H9 (cell line): ENCODE results near the gene STX3. TPM values are rescaled to one million over a fixed set of nuclear protein-coding genes. Genes with fewer than 3 reads are reported as not detected.

Experiments
- DNase-seq: peaks from one replicate; pipeline ENCODE4 v3.0.0-alpha.2; 2017
- H2AFZ ChIP-seq: one replicate; pipeline ENCODE4 v1.6.1; 2013; ENCODE audit warnings: mild to moderate bottlenecking, low read length, control low read depth, moderate library complexity
- H2AK5ac ChIP-seq: 2 replicates; pipeline ENCODE4 v1.6.1; 2013; ENCODE audit warnings: low read length, control low read depth, mixed read lengths; ENCODE audit not compliant: insufficient read length
- H2BK120ac ChIP-seq: one replicate; pipeline ENCODE4 v1.6.1; 2013; ENCODE audit warnings: low read depth, mild to moderate bottlenecking, low read length, control low read depth, inconsistent platforms; ENCODE audit not compliant: poor library complexity, severe bottlenecking
- H2BK12ac ChIP-seq: 2 replicates; pipeline ENCODE4 v1.6.1; 2013; ENCODE audit warnings: low read length, control low read depth, mixed read lengths, low read depth; ENCODE audit not compliant: insufficient read length
- H2BK15ac ChIP-seq: 2 replicates; pipeline ENCODE4 v1.6.1; 2013; ENCODE audit warnings: low read depth, low read length, control low read depth
- H2BK20ac ChIP-seq: one replicate; pipeline ENCODE4 v1.6.1; 2013; ENCODE audit warnings: low read depth, mild to moderate bottlenecking, low read length, control low read depth, inconsistent platforms; ENCODE audit not compliant: poor library complexity, severe bottlenecking
- H2BK5ac ChIP-seq: 2 replicates; pipeline ENCODE4 v1.6.1; 2013; ENCODE audit warnings: low read length, control low read depth, mixed read lengths; ENCODE audit not compliant: insufficient read length
- H3K14ac ChIP-seq: 2 replicates; pipeline ENCODE4 v1.6.1; 2013; ENCODE audit warnings: low read length, control low read depth; ENCODE audit not compliant: insufficient read depth
- H3K18ac ChIP-seq: 2 replicates; pipeline ENCODE4 v1.6.1; 2013; ENCODE audit warnings: low read depth, mild to moderate bottlenecking, mixed read lengths, low read length, control low read depth; ENCODE audit not compliant: insufficient read length
- H3K23ac ChIP-seq: 2 replicates; pipeline ENCODE4 v1.6.1; 2013; ENCODE audit warnings: low read length, control low read depth, mixed read lengths, low read depth; ENCODE audit not compliant: insufficient read length
- H3K23me2 ChIP-seq: 2 replicates; pipeline ENCODE4 v1.6.1; 2013; ENCODE audit warnings: low read depth, mild to moderate bottlenecking, mixed read lengths, low read length, control low read depth; ENCODE audit not compliant: insufficient read length, poor library complexity, severe bottlenecking
- H3K27ac ChIP-seq: 2 replicates; pipeline ENCODE4 v1.5.1; 2013; ENCODE audit warnings: low read length, control low read depth, mixed read lengths, low read depth; ENCODE audit not compliant: insufficient read length
- H3K27me3 ChIP-seq: 2 replicates; pipeline ENCODE4 v1.6.1; 2013; ENCODE audit warnings: low read length, control low read depth, inconsistent platforms; ENCODE audit not compliant: insufficient read depth
- H3K4ac ChIP-seq: 2 replicates; pipeline ENCODE4 v1.6.1; 2013; ENCODE audit warnings: low read depth, mild to moderate bottlenecking, control low read depth, inconsistent platforms, low read length, moderate library complexity
- H3K4me1 ChIP-seq: 2 replicates; pipeline ENCODE4 v1.6.1; 2013; ENCODE audit warnings: low read length, control low read depth, inconsistent platforms; ENCODE audit not compliant: insufficient read depth
- H3K4me2 ChIP-seq: 2 replicates; pipeline ENCODE4 v1.6.1; 2013; ENCODE audit warnings: low read length, control low read depth, mixed read lengths; ENCODE audit not compliant: insufficient read length, insufficient read depth
- H3K56ac ChIP-seq: 2 replicates; pipeline ENCODE4 v1.6.1; 2013; ENCODE audit warnings: low read depth, mild to moderate bottlenecking, mixed read lengths, low read length, control low read depth; ENCODE audit not compliant: insufficient read length
- H3K79me1 ChIP-seq: 2 replicates; pipeline ENCODE4 v1.6.1; 2013; ENCODE audit warnings: low read depth, mild to moderate bottlenecking, moderate library complexity, low read length, control low read depth, inconsistent platforms; ENCODE audit not compliant: insufficient read depth, poor library complexity, severe bottlenecking
- H3K79me2 ChIP-seq: 2 replicates; pipeline ENCODE4 v1.6.1; 2013; ENCODE audit warnings: low read length, control low read depth, inconsistent platforms; ENCODE audit not compliant: insufficient read depth
- H3K9ac ChIP-seq: 2 replicates; pipeline ENCODE4 v1.6.1; 2013; ENCODE audit warnings: low read length, control low read depth, mixed read lengths; ENCODE audit not compliant: insufficient read length; ENCODE audit errors: extremely low read depth
- H3K9me3 ChIP-seq: one replicate; pipeline ENCODE4 v1.6.1; 2013; ENCODE audit warnings: low read depth, low read length, inconsistent platforms; ENCODE audit not compliant: control insufficient read depth
- H3T11ph ChIP-seq: one replicate; pipeline ENCODE4 v1.6.1; 2013; ENCODE audit warnings: mild to moderate bottlenecking, low read length, control low read depth, inconsistent platforms
- H4K20me1 ChIP-seq: one replicate; pipeline ENCODE4 v1.6.1; 2013; ENCODE audit not compliant: control insufficient read depth, insufficient read length, insufficient read depth
- H4K5ac ChIP-seq: 2 replicates; pipeline ENCODE4 v1.6.1; 2013; ENCODE audit warnings: low read depth, mild to moderate bottlenecking, mixed read lengths, low read length, control low read depth; ENCODE audit not compliant: insufficient read length
- H4K8ac ChIP-seq: replicated peaks from 2 replicates; pipeline ENCODE4 v1.6.1; 2013; ENCODE audit warnings: low read length, control low read depth, mixed read lengths, low read depth; ENCODE audit not compliant: insufficient read length
- H4K91ac ChIP-seq: 2 replicates; pipeline ENCODE4 v1.6.1; 2013; ENCODE audit warnings: low read depth, mild to moderate bottlenecking, moderate library complexity, mixed read lengths, low read length, control low read depth; ENCODE audit not compliant: insufficient read length
- H3K27ac Mint-ChIP-seq, 3 experiments: 2 replicates in 2 of 3; 3 replicates in 1 of 3; pipeline ENCODE4 v1.8.0; 2020 to 2021; ENCODE audit warnings: mixed read lengths in 3 of 3, mild to moderate bottlenecking in 1 of 3, moderate library complexity in 1 of 3
- H3K27me3 Mint-ChIP-seq: 2 replicates; pipeline ENCODE4 v1.8.0; 2021; ENCODE audit warnings: low read depth, mild to moderate bottlenecking, moderate library complexity, mixed read lengths
- H3K36me3 Mint-ChIP-seq, 3 experiments: 2 replicates in 2 of 3; 3 replicates in 1 of 3; pipeline ENCODE4 v1.8.0; 2020 to 2021; ENCODE audit warnings: low read depth in 3 of 3, mixed read lengths in 3 of 3; ENCODE audit not compliant: insufficient read depth in 1 of 3
- H3K4me1 Mint-ChIP-seq, 2 experiments: 2 replicates each; pipeline ENCODE4 v1.8.0; 2020; ENCODE audit warnings: mixed read lengths in 2 of 2
- H3K4me3 Mint-ChIP-seq, 2 experiments: 2 replicates in 1 of 2; 3 replicates in 1 of 2; pipeline ENCODE4 v1.8.0; 2020 to 2021; ENCODE audit warnings: mild to moderate bottlenecking in 2 of 2, mixed read lengths in 2 of 2, moderate library complexity in 1 of 2
- H3K9me3 Mint-ChIP-seq, 2 experiments: 2 replicates in 1 of 2; 3 replicates in 1 of 2; pipeline ENCODE4 v1.8.0; 2020; ENCODE audit warnings: mild to moderate bottlenecking in 2 of 2, mixed read lengths in 2 of 2, moderate library complexity in 1 of 2
- CTCF ChIP-seq: fragments of 200-600 bp; sonication (generic); conservative IDR thresholded peaks from 3 replicates; pipeline ENCODE4 v1.8.0; 2021; ENCODE audit warnings: antibody characterized with exemption, mild to moderate bottlenecking
- WGBS: extraction: QIAGEN DNeasy Blood & Tissue Kit; methylation state at CpG from one replicate; pipeline ENCODE4 v1.1.7; 2013; ENCODE audit warnings: missing lambda C conversion rate, low lambda C conversion rate, mixed read lengths; ENCODE audit not compliant: insufficient read length; ENCODE audit errors: extremely low coverage; 5-methylcytosine and 5-hydroxymethylcytosine counted together
- total RNA-seq: library from RNA; stranded (reverse); gene quantifications from 2 replicates; pipeline ENCODE4 v1.2.1, GENCODE V29; 2021

STX3 gene
- total RNA-seq, 1 experiment from 2014 or later: 41.0 TPM

GRCh38 chr11:59770869-59771268 is 15.7 kb downstream of the STX3 start:
- no peak overlapping the region for H3K4me3 Mint-ChIP-seq

More at GRCh38 chr11:59770869-59771268, 15.7 kb downstream of the STX3 start:
- peaks cover 11% of the 10 kb centered on the region for H3K79me1 ChIP-seq
- Mint-ChIP-seq H3K27ac (no peak overlapping the region), H3K27me3 (no peaks in the 10 kb centered on the region), H3K36me3 (peaks cover 5 to 24% (median 10%) of the 10 kb centered on the region in 3 experiments; a peak in 6 of 7 replicates), H3K4me1 (peaks cover 3 to 6% of the 10 kb centered on the region in 2 experiments; a peak in 2 of 4 replicates), H3K9me3 (no peaks in the 10 kb centered on the region)
- no CpG with 5 or more reads among the region's 8 CpGs for WGBS
- no peaks in the 10 kb centered on the region; the same call in 1 of the 2 replicates for H3K4me1 ChIP-seq
- no peak overlapping the region for H2BK12ac ChIP-seq
- H3K4ac ChIP-seq: no peak overlapping the region
- H2BK15ac ChIP-seq: no peak overlapping the region
- H3T11ph ChIP-seq: no peak overlapping the region
- no peak overlapping the region for H2AK5ac ChIP-seq
- H2BK20ac ChIP-seq: no peak overlapping the region
- no peak for TF ChIP-seq CTCF
- H2AFZ ChIP-seq: no peak overlapping the region
- no peaks in the 10 kb centered on the region for H3K23me2 ChIP-seq
- H3K18ac ChIP-seq: no peak overlapping the region
- H3K56ac ChIP-seq: no peak overlapping the region
- H3K79me2 ChIP-seq: peaks cover 16% of the 10 kb centered on the region; the same call in 1 of the 2 replicates
- no peak overlapping the region for H3K14ac ChIP-seq
- no peak overlapping the region for H3K23ac ChIP-seq
- no peak overlapping the region for H3K27ac ChIP-seq
- no peak overlapping the region for H4K5ac ChIP-seq
- no peaks in the 10 kb centered on the region for H4K20me1 ChIP-seq
- H3K9ac ChIP-seq: no peak overlapping the region
- H4K91ac ChIP-seq: no peak overlapping the region
- H3K9me3 ChIP-seq: no peaks in the 10 kb centered on the region
- no peaks in the 10 kb centered on the region for H3K27me3 ChIP-seq
- H2BK120ac ChIP-seq: no peak overlapping the region
- H4K8ac ChIP-seq: no peak overlapping the region
- no peak overlapping the region for H3K4me2 ChIP-seq
- no peak overlapping the region for H2BK5ac ChIP-seq
- DNase-seq: no peak
